Measurements from ENCODE around the gene PPME1. TPM values are rescaled to one million over a fixed set of nuclear protein-coding genes. Genes with fewer than 3 reads are reported as not detected.

The PPME1 gene
- total RNA-seq, 1 experiment from 2014 or later = 68.3 TPM

GRCh38 chr11:74179234-74180052, 8.4 kb downstream of the PPME1 start:
- no peaks in the 10 kb centered on the region for H3K9me3 ChIP-seq (ENCODE audit: control insufficient read depth in 1 of 2, insufficient read depth in 1 of 2, low read depth in 1 of 2, low read length in 2 of 2)
- H3K27me3 ChIP-seq (ENCODE audit: insufficient read depth, low read length) = no peaks in the 10 kb centered on the region
- no peak overlapping the region for H3K9ac ChIP-seq (ENCODE audit: low read length)
- H3K9me2 ChIP-seq (ENCODE audit: insufficient read depth) = no peaks in the 10 kb centered on the region
- ChIA-PET RAD21 (ENCODE audit: low non-redundant PET in 1 of 2, low total read pairs in 2 of 2, uncharacterized antibody in 2 of 2, unreplicated experiment in 2 of 2) (no interaction called here), POLR2A (no interaction called here), CTCF (no interaction called here)
- intact Hi-C loops (cut with micrococcal nuclease) = no loop called here
- peaks cover 2 to 31% of the 10 kb centered on the region in 2 experiments; a peak in 2 of 4 replicates for H3K4me1 ChIP-seq (ENCODE audit: control insufficient read depth in 1 of 2, insufficient read depth in 2 of 2, low read length in 2 of 2)
- ATAC-seq (no peak), DNase-seq (ENCODE audit: low read depth, low spot score) (no peak)
- no peak overlapping the region for H3K27ac ChIP-seq (ENCODE audit: low read depth, low read length)
- no peaks in the 10 kb centered on the region for H3K36me3 ChIP-seq (ENCODE audit: control insufficient read depth in 1 of 2, insufficient read depth in 2 of 2, low read length in 2 of 2)
- H3K4me2 ChIP-seq (ENCODE audit: low read length) = no peak overlapping the region
- H2AFZ ChIP-seq (ENCODE audit: low read depth, low read length, poor library complexity, severe bottlenecking) = no peak overlapping the region
- H4K20me1 ChIP-seq (ENCODE audit: insufficient read depth) = peaks cover 15% of the 10 kb centered on the region; the same call in 1 of the 2 replicates
- peaks cover 97% of the 10 kb centered on the region for H3K79me2 ChIP-seq (ENCODE audit: insufficient read depth, low read length)
- no peak overlapping the region for H3K4me3 ChIP-seq (replicated peaks in 1 of 2; ENCODE audit: low read depth in 1 of 2, low read length in 2 of 2)
- TF ChIP-seq CTCF (IDR thresholded peaks at IDR 0.05 in 2 of 3, conservative IDR thresholded peaks at IDR 0.05 in 1 of 3; ENCODE audit: borderline replicate concordance in 1 of 3, insufficient read depth in 1 of 3, low read depth in 2 of 3, low read length in 2 of 3) (no peak), JUND (IDR thresholded peaks at IDR 0.05) (no peak), ZNF274 (IDR thresholded peaks at IDR 0.05; ENCODE audit: low read depth, low read length) (no peak), ZFX (IDR thresholded peaks at IDR 0.05) (no peak), EGR1 (IDR thresholded peaks at IDR 0.05; ENCODE audit: low read depth) (no peak), POLR2AphosphoS5 (IDR thresholded peaks at IDR 0.05; ENCODE audit: low read depth, low read length) (no peak), CEBPB (IDR thresholded peaks at IDR 0.05; ENCODE audit: low read depth) (no peak), SP1 (IDR thresholded peaks at IDR 0.05; ENCODE audit: low read depth) (no peak), POLR2A (IDR thresholded peaks at IDR 0.05; ENCODE audit: borderline replicate concordance, extremely low read depth, insufficient read depth, insufficient read length) (no peak), EZH2phosphoT487 (IDR thresholded peaks at IDR 0.05; ENCODE audit: borderline replicate concordance) (no peak), ATF3 (IDR thresholded peaks at IDR 0.05) (no peak), SRF (IDR thresholded peaks at IDR 0.05; ENCODE audit: low read depth) (no peak), YY1 (IDR thresholded peaks at IDR 0.05; ENCODE audit: extremely low read depth, insufficient replicate concordance, low read depth, low read length) (no peak)
- BruUV-seq (replicated peaks) = no TSS peak
